22Rv1 (cell line): ENCODE data around the gene EDEM2.
A peak's percentile ranks its signal among the peaks of the same experiment; 100 is the strongest.
"Not testable (repeated sequence)": the region's sequence is repeated elsewhere in the genome, so short reads cannot be mapped to it uniquely, and the experiment has no call there.

Source experiments
- H3K27ac ChIP-seq: fragments of 450-650 bp; 2 replicates; pipeline ENCODE4 v1.5.1; 2017
- CTCF ChIP-seq: fragments of 450-650 bp; IDR thresholded peaks from 2 replicates; pipeline ENCODE4 v1.5.1; 2017; ENCODE audit warnings: mild to moderate bottlenecking
- ZFX ChIP-seq: fragments of 450-650 bp; IDR thresholded peaks from 2 replicates; pipeline ENCODE4 v1.6.1; 2017; ENCODE audit warnings: antibody characterized with exemption, borderline replicate concordance

Gene EDEM2

GRCh38 chr20:35085477-35086225 lies 61.5 kb downstream of the EDEM2 start:
- peak overlapping the region; percentile 46 for H3K27ac ChIP-seq
- TF ChIP-seq ZFX (no peak), CTCF (no peak)

- H3K27ac ChIP-seq, result peak overlapping the region; percentile 46
- TF ChIP-seq CTCF, result no peak
- TF ChIP-seq ZFX, result no peak
These were observed 62.1 kb downstream of the EDEM2 start for GRCh38 chr20:35084998-35085397.

- H3K27ac ChIP-seq, result not testable (repeated sequence)
These were observed 66.8 kb downstream of the EDEM2 start for GRCh38 chr20:35080348-35080642.

- no peak for TF ChIP-seq ZFX
- TF ChIP-seq CTCF, result no peak
- no peak overlapping the region for H3K27ac ChIP-seq
These were observed 67.4 kb downstream of the EDEM2 start for GRCh38 chr20:35079472-35080347.

- H3K27ac ChIP-seq, result no peak overlapping the region
- TF ChIP-seq CTCF, result no peak
These were observed 69.3 kb downstream of the EDEM2 start for GRCh38 chr20:35077872-35078271.

GRCh38 chr20:35077341-35077740 lies 69.8 kb downstream of the EDEM2 start:
- no peak for TF ChIP-seq ZFX
- no peak for TF ChIP-seq CTCF
- no peak overlapping the region for H3K27ac ChIP-seq

GRCh38 chr20:35071436-35072153 lies 75.5 kb downstream of the EDEM2 start:
- H3K27ac ChIP-seq, result not testable (repeated sequence)

- TF ChIP-seq ZFX (no peak), CTCF (no peak)
- no peak overlapping the region for H3K27ac ChIP-seq
These were observed 80.9 kb downstream of the EDEM2 start for GRCh38 chr20:35066194-35066593.
